ENCODE measurements around the gene DNAJC18. TPM values are rescaled to one million over a fixed set of nuclear protein-coding genes. Genes with fewer than 3 reads are reported as not detected.

The DNAJC18 gene
- total and polyA plus RNA-seq, 2 experiments from 2014 or later = 13.4 to 18.9 TPM

DNA sequence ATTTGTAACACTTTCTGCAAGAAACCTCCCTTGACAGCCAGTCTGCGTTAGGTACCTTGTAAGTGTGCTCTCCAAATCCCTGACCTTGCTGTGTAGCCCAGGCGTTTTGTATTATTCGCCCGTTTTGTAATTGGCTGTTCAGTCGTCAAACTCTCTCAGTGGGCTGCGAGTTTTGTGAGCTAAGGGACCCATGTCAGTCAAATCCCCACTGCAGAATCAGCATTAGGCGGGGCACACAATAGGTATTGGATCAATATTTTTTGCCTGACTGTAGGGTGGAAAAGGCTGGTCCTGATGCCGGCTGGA, 665 bp downstream of the DNAJC18 start (continued):
- TF ChIP-seq, protein P1, sequence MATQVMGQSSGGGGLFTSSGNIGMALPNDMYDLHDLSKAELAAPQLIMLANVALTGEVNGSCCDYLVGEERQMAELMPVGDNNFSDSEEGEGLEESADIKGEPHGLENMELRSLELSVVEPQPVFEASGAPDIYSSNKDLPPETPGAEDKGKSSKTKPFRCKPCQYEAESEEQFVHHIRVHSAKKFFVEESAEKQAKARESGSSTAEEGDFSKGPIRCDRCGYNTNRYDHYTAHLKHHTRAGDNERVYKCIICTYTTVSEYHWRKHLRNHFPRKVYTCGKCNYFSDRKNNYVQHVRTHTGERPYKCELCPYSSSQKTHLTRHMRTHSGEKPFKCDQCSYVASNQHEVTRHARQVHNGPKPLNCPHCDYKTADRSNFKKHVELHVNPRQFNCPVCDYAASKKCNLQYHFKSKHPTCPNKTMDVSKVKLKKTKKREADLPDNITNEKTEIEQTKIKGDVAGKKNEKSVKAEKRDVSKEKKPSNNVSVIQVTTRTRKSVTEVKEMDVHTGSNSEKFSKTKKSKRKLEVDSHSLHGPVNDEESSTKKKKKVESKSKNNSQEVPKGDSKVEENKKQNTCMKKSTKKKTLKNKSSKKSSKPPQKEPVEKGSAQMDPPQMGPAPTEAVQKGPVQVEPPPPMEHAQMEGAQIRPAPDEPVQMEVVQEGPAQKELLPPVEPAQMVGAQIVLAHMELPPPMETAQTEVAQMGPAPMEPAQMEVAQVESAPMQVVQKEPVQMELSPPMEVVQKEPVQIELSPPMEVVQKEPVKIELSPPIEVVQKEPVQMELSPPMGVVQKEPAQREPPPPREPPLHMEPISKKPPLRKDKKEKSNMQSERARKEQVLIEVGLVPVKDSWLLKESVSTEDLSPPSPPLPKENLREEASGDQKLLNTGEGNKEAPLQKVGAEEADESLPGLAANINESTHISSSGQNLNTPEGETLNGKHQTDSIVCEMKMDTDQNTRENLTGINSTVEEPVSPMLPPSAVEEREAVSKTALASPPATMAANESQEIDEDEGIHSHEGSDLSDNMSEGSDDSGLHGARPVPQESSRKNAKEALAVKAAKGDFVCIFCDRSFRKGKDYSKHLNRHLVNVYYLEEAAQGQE (IDR thresholded peaks at IDR 0.05; ENCODE audit: unreplicated experiment) = no peak
- TF ChIP-seq EZH2phosphoT487 (IDR thresholded peaks at IDR 0.05; ENCODE audit: unreplicated experiment) = no peak
- TF ChIP-seq, protein P2, sequence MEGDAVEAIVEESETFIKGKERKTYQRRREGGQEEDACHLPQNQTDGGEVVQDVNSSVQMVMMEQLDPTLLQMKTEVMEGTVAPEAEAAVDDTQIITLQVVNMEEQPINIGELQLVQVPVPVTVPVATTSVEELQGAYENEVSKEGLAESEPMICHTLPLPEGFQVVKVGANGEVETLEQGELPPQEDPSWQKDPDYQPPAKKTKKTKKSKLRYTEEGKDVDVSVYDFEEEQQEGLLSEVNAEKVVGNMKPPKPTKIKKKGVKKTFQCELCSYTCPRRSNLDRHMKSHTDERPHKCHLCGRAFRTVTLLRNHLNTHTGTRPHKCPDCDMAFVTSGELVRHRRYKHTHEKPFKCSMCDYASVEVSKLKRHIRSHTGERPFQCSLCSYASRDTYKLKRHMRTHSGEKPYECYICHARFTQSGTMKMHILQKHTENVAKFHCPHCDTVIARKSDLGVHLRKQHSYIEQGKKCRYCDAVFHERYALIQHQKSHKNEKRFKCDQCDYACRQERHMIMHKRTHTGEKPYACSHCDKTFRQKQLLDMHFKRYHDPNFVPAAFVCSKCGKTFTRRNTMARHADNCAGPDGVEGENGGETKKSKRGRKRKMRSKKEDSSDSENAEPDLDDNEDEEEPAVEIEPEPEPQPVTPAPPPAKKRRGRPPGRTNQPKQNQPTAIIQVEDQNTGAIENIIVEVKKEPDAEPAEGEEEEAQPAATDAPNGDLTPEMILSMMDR (conservative IDR thresholded peaks at IDR 0.05; ENCODE audit: low read depth in 2 of 2) = no peak
- no peak for TF ChIP-seq NANOG (IDR thresholded peaks at IDR 0.05; ENCODE audit: borderline replicate concordance)
- no peak for TF ChIP-seq STAT1 (IDR thresholded peaks at IDR 0.05; ENCODE audit: unreplicated experiment)

DNA sequence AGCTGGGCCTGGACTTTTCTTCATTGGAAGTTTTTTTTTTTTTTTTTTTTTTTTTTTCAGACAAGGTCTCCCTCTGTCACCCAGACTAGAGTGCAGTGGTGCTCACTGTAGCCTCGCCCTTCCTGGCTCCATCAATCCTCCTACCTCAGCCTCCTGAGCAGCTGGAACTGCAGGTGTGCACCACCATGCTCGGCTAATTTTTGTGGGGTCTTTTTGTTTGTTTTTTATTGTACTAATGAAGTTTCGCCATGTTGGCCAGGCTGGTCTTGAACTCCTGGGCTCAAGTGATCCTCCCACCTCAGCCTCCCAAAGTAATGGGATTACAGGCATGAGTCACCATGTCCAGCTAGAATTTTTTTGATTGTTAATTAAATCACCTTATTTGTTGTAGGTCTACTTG, 3.6 kb downstream of the DNAJC18 start:
- ATAC-seq (no peak), DNase-seq (ENCODE audit: low spot score) (no peak)
- Histone ChIP-seq H3K27me3 (ENCODE audit: insufficient read depth) (no peaks in the 10 kb centered on the region), H3F3A (replicated peaks; ENCODE audit: low read depth) (peaks cover 10% of the 10 kb centered on the region; the same call in 1 of the 2 replicates), H3K9me2 (ENCODE audit: insufficient read depth) (no peaks in the 10 kb centered on the region), H3K79me2 (replicated peaks; ENCODE audit: insufficient read depth) (no peaks in the 10 kb centered on the region), H3K4me3 (no peak overlapping the region), H3K36me3 (ENCODE audit: insufficient read depth) (peaks cover 10% of the 10 kb centered on the region), H3K27ac (ENCODE audit: low read depth) (no peak overlapping the region), H3K4me2 (no peak overlapping the region), H4K20me1 (replicated peaks; ENCODE audit: insufficient read depth) (no peaks in the 10 kb centered on the region), H3K4me1 (ENCODE audit: insufficient read depth) (peaks cover 15% of the 10 kb centered on the region), H2AFZ (no peak overlapping the region)
- Mint-ChIP-seq H3K9me3 (no peaks in the 10 kb centered on the region), H3K4me1 (peaks cover 12% of the 10 kb centered on the region), H3K27ac (no peak overlapping the region), H3K27me3 (ENCODE audit: insufficient read depth, low read depth, poor library complexity) (peaks cover 6% of the 10 kb centered on the region), H3K4me3 (no peak overlapping the region), H3K36me3 (ENCODE audit: low read depth) (peaks cover 12% of the 10 kb centered on the region; the same call in 2 of the 3 replicates)
- no peak for TF ChIP-seq ZNF331 (CRISPR knock-in tag; IDR thresholded peaks at IDR 0.05; ENCODE audit: low read depth)
- TF ChIP-seq, protein P1 (IDR thresholded peaks at IDR 0.05; ENCODE audit: unreplicated experiment) = no peak
- no peak for TF ChIP-seq EZH2 (IDR thresholded peaks at IDR 0.05; ENCODE audit: low read depth, unreplicated experiment)
- TF ChIP-seq JUNB (IDR thresholded peaks at IDR 0.05; ENCODE audit: unreplicated experiment) = no peak
- TF ChIP-seq, protein P3, sequence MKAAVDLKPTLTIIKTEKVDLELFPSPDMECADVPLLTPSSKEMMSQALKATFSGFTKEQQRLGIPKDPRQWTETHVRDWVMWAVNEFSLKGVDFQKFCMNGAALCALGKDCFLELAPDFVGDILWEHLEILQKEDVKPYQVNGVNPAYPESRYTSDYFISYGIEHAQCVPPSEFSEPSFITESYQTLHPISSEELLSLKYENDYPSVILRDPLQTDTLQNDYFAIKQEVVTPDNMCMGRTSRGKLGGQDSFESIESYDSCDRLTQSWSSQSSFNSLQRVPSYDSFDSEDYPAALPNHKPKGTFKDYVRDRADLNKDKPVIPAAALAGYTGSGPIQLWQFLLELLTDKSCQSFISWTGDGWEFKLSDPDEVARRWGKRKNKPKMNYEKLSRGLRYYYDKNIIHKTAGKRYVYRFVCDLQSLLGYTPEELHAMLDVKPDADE (IDR thresholded peaks at IDR 0.05) = no peak
